Measurements from ENCODE around the gene CDS2. TPM values are rescaled to one million over a fixed set of nuclear protein-coding genes. Genes with fewer than 3 reads are reported as not detected.

CDS2 gene
- total RNA-seq, 1 donor from 2014 or later, result 44.9 TPM

- Mint-ChIP-seq H3K27me3 (ENCODE audit: low read depth) (no peaks in the 10 kb centered on the region), H3K27ac (peak overlapping the region; percentile 98), H3K4me1 (peaks cover 41% of the 10 kb centered on the region), H3K36me3 (peaks cover 13% of the 10 kb centered on the region), H3K9me3 (no peaks in the 10 kb centered on the region), H3K4me3 (peak overlapping the region; percentile 86)
- DNase-seq (ENCODE audit: low spot score in 2 of 2, unreplicated experiment in 2 of 2), result no peak
- no peak for TF ChIP-seq CTCF (IDR thresholded peaks at IDR 0.05; ENCODE audit: unreplicated experiment)
Measured at GRCh38 chr20:5120185-5120476, 6.7 kb upstream of the CDS2 start.

- peaks cover 50% of the 10 kb centered on the region for H3K4me1 Mint-ChIP-seq
- no peaks in the 10 kb centered on the region for H3K27me3 Mint-ChIP-seq (ENCODE audit: low read depth)
- no peaks in the 10 kb centered on the region for H3K9me3 Mint-ChIP-seq
- no peak for TF ChIP-seq CTCF (IDR thresholded peaks at IDR 0.05; ENCODE audit: unreplicated experiment)
- H3K4me3 Mint-ChIP-seq, result no peak overlapping the region
- H3K27ac Mint-ChIP-seq, result peak overlapping the region; percentile 15
- peaks cover 2% of the 10 kb centered on the region for H3K36me3 Mint-ChIP-seq
- no peak for DNase-seq (ENCODE audit: low spot score in 2 of 2, unreplicated experiment in 2 of 2)
Measured at GRCh38 chr20:5122873-5123260, 3.9 kb upstream of the CDS2 start.

- Mint-ChIP-seq H3K4me3 (peak overlapping the region; percentile 81), H3K9me3 (no peaks in the 10 kb centered on the region), H3K27ac (peak overlapping the region; percentile 92), H3K36me3 (no peaks in the 10 kb centered on the region), H3K27me3 (ENCODE audit: low read depth) (no peaks in the 10 kb centered on the region), H3K4me1 (peaks cover 38% of the 10 kb centered on the region)
- DNase-seq (ENCODE audit: low spot score in 2 of 2, unreplicated experiment in 2 of 2), result peak; percentile 25 to 45
- no peak for TF ChIP-seq CTCF (IDR thresholded peaks at IDR 0.05; ENCODE audit: unreplicated experiment)
Measured at GRCh38 chr20:5127204-5127858, 523 bp downstream of the CDS2 start.

- DNase-seq (ENCODE audit: low spot score in 2 of 2, unreplicated experiment in 2 of 2), result no peak
Measured at GRCh38 chr20:5127859-5128424, 1.1 kb downstream of the CDS2 start.

GRCh38 chr20:5128886-5129285 lies 2.1 kb downstream of the CDS2 start:
- Mint-ChIP-seq H3K9me3 (no peaks in the 10 kb centered on the region), H3K27ac (no peak overlapping the region), H3K4me3 (peak overlapping the region; percentile 5), H3K27me3 (ENCODE audit: low read depth) (no peaks in the 10 kb centered on the region), H3K36me3 (no peaks in the 10 kb centered on the region), H3K4me1 (peaks cover 30% of the 10 kb centered on the region)
- no peak for TF ChIP-seq CTCF (IDR thresholded peaks at IDR 0.05; ENCODE audit: unreplicated experiment)
- DNase-seq (ENCODE audit: low spot score in 2 of 2, unreplicated experiment in 2 of 2), result no peak

More at GRCh38 chr20:5127859-5128424, 1.1 kb downstream of the CDS2 start:
- no peaks in the 10 kb centered on the region for H3K36me3 Mint-ChIP-seq
- H3K9me3 Mint-ChIP-seq, result no peaks in the 10 kb centered on the region
- no peak for TF ChIP-seq CTCF (IDR thresholded peaks at IDR 0.05; ENCODE audit: unreplicated experiment)
- H3K4me3 Mint-ChIP-seq, result peak overlapping the region; percentile 80
- peaks cover 32% of the 10 kb centered on the region for H3K4me1 Mint-ChIP-seq
- H3K27me3 Mint-ChIP-seq (ENCODE audit: low read depth), result no peaks in the 10 kb centered on the region
- peak overlapping the region; percentile 92 for H3K27ac Mint-ChIP-seq
